Effector memory CD8-positive, alpha-beta T cell (primary cell): ENCODE measurements around the gene CABP1.
A peak's percentile ranks its signal among the peaks of the same experiment; 100 is the strongest.

ENCODE experiments used
- ATAC-seq: fragments of 150-1000 bp; cut with Tn5 transposase; replicated peaks from 2 replicates; pipeline ENCODE4 v1.10.0; 2021; ENCODE audit warnings: mild to moderate bottlenecking, moderate library complexity
- DNase-seq, 3 experiments: peaks; one replicate each; pipeline ENCODE4 v3.0.0; 2021
- H3K27ac Mint-ChIP-seq, 2 donors: one replicate each; pipeline ENCODE4 v1.8.0; 2022; ENCODE audit warnings: mild to moderate bottlenecking in 2 of 2, mixed read lengths in 2 of 2, moderate library complexity in 2 of 2
- H3K27me3 Mint-ChIP-seq, 2 donors: one replicate each; pipeline ENCODE4 v1.8.0; 2022; ENCODE audit warnings: mixed read lengths in 2 of 2
- H3K36me3 Mint-ChIP-seq: one replicate; pipeline ENCODE4 v1.8.0; 2022; ENCODE audit warnings: mild to moderate bottlenecking, moderate library complexity, mixed read lengths; ENCODE audit not compliant: insufficient read depth
- H3K4me1 Mint-ChIP-seq, 2 donors: one replicate each; pipeline ENCODE4 v1.8.0; 2022; ENCODE audit warnings: low read depth in 2 of 2, mixed read lengths in 2 of 2
- H3K4me3 Mint-ChIP-seq, 2 donors: one replicate each; pipeline ENCODE4 v1.8.0; 2022; ENCODE audit warnings: mild to moderate bottlenecking in 2 of 2, mixed read lengths in 2 of 2, moderate library complexity in 2 of 2
- H3K9me3 Mint-ChIP-seq, 2 donors: one replicate each; pipeline ENCODE4 v1.8.0; 2022; ENCODE audit warnings: mixed read lengths in 2 of 2

Gene CABP1

GRCh38 chr12:120699553-120699952 is 59.1 kb downstream of the CABP1 start:
- ATAC-seq = no peak
- Mint-ChIP-seq H3K4me1 (peaks cover 0 to 6% of the 10 kb centered on the region in 2 donors), H3K36me3 (peaks cover 28% of the 10 kb centered on the region), H3K27ac (peak overlapping the region in 1 of 2 donors; percentile 70), H3K4me3 (no peak overlapping the region), H3K9me3 (no peaks in the 10 kb centered on the region), H3K27me3 (no peaks in the 10 kb centered on the region)
- no peak for DNase-seq

- ATAC-seq = no peak
Measured at GRCh38 chr12:120700886-120701285, 60.5 kb downstream of the CABP1 start.

GRCh38 chr12:120702637-120703036 is 62.2 kb downstream of the CABP1 start:
- no peaks in the 10 kb centered on the region for H3K4me1 Mint-ChIP-seq
- H3K4me3 Mint-ChIP-seq = no peak overlapping the region
- ATAC-seq (no peak), DNase-seq (no peak)
- no peaks in the 10 kb centered on the region for H3K9me3 Mint-ChIP-seq
- H3K27me3 Mint-ChIP-seq = no peaks in the 10 kb centered on the region
- H3K27ac Mint-ChIP-seq = no peak overlapping the region
- peaks cover 22% of the 10 kb centered on the region for H3K36me3 Mint-ChIP-seq

More at GRCh38 chr12:120700886-120701285, 60.5 kb downstream of the CABP1 start:
- Mint-ChIP-seq H3K9me3 (no peaks in the 10 kb centered on the region), H3K27me3 (no peaks in the 10 kb centered on the region), H3K27ac (peak overlapping the region in 1 of 2 donors; percentile 70), H3K4me1 (peaks cover 0 to 3% of the 10 kb centered on the region in 2 donors), H3K4me3 (no peak overlapping the region), H3K36me3 (peaks cover 28% of the 10 kb centered on the region)
- no peak for DNase-seq

- H3K27ac Mint-ChIP-seq = no peak overlapping the region
Measured at GRCh38 chr12:120703311-120703942, 63.0 kb downstream of the CABP1 start.

GRCh38 chr12:120705618-120706017 is 65.2 kb downstream of the CABP1 start:
- Mint-ChIP-seq H3K36me3 (peaks cover 6% of the 10 kb centered on the region), H3K4me1 (peaks cover 6 to 13% of the 10 kb centered on the region in 2 donors), H3K9me3 (no peaks in the 10 kb centered on the region), H3K27ac (no peak overlapping the region), H3K27me3 (no peaks in the 10 kb centered on the region), H3K4me3 (no peak overlapping the region)
- no peak for ATAC-seq
- DNase-seq = no peak

More at GRCh38 chr12:120703311-120703942, 63.0 kb downstream of the CABP1 start:
- no peak for DNase-seq
- Mint-ChIP-seq H3K4me3 (no peak overlapping the region), H3K27me3 (no peaks in the 10 kb centered on the region), H3K9me3 (no peaks in the 10 kb centered on the region), H3K36me3 (peaks cover 22% of the 10 kb centered on the region), H3K4me1 (peaks cover 0 to 3% of the 10 kb centered on the region in 2 donors)
- ATAC-seq = no peak

GRCh38 chr12:120706029-120706428 is 65.6 kb downstream of the CABP1 start:
- no peaks in the 10 kb centered on the region for H3K27me3 Mint-ChIP-seq
- H3K27ac Mint-ChIP-seq = no peak overlapping the region
- no peak for DNase-seq
- ATAC-seq = no peak
- H3K36me3 Mint-ChIP-seq = peaks cover 1% of the 10 kb centered on the region
- H3K9me3 Mint-ChIP-seq = no peaks in the 10 kb centered on the region
- H3K4me1 Mint-ChIP-seq = peaks cover 7 to 13% of the 10 kb centered on the region in 2 donors
- no peak overlapping the region for H3K4me3 Mint-ChIP-seq

- DNase-seq = no peak
- Mint-ChIP-seq H3K36me3 (no peaks in the 10 kb centered on the region), H3K4me1 (peaks cover 24 to 28% of the 10 kb centered on the region in 2 donors), H3K9me3 (no peaks in the 10 kb centered on the region), H3K27ac (peak overlapping the region in 1 of 2 donors; percentile 23), H3K4me3 (no peak overlapping the region), H3K27me3 (no peaks in the 10 kb centered on the region)
- peak; percentile 62 for ATAC-seq
Measured at GRCh38 chr12:120708651-120709050, 68.2 kb downstream of the CABP1 start.

- Mint-ChIP-seq H3K27me3 (no peaks in the 10 kb centered on the region), H3K4me3 (peak within 1 kb of the TSS; percentile 90), H3K27ac (peak within 1 kb of the TSS; percentile 90 to 91), H3K9me3 (no peaks in the 10 kb centered on the region), H3K4me1 (peaks cover 29 to 33% of the 10 kb centered on the region in 2 donors), H3K36me3 (peaks cover 2% of the 10 kb centered on the region)
- DNase-seq (peak; percentile 60 to 63 (median 60)), ATAC-seq (peak; percentile 81)
Measured at GRCh38 chr12:120710031-120710804, 69.8 kb downstream of the CABP1 start, which contains the start of gene UNC119B. TSS of gene UNC119B (plus strand) at chr12:120710458. CDS start at chr12:120710475, 17 bp downstream.

- H3K27ac Mint-ChIP-seq = peak overlapping the region; percentile 90 to 91
- DNase-seq = no peak
Measured at GRCh38 chr12:120710805-120711296, 70.4 kb downstream of the CABP1 start.

GRCh38 chr12:120711411-120711810 is 71.0 kb downstream of the CABP1 start:
- Mint-ChIP-seq H3K27ac (peak overlapping the region; percentile 90 to 91), H3K4me1 (peaks cover 29 to 33% of the 10 kb centered on the region in 2 donors), H3K36me3 (peaks cover 9% of the 10 kb centered on the region), H3K9me3 (no peaks in the 10 kb centered on the region), H3K27me3 (no peaks in the 10 kb centered on the region), H3K4me3 (peak overlapping the region; percentile 90)
- DNase-seq = no peak
- no peak for ATAC-seq

More at GRCh38 chr12:120710805-120711296, 70.4 kb downstream of the CABP1 start:
- peak; percentile 22 for ATAC-seq
- peak overlapping the region; percentile 90 for H3K4me3 Mint-ChIP-seq
- peaks cover 7% of the 10 kb centered on the region for H3K36me3 Mint-ChIP-seq
- H3K9me3 Mint-ChIP-seq = no peaks in the 10 kb centered on the region
- no peaks in the 10 kb centered on the region for H3K27me3 Mint-ChIP-seq
- H3K4me1 Mint-ChIP-seq = peaks cover 29 to 33% of the 10 kb centered on the region in 2 donors

- ATAC-seq (no peak), DNase-seq (no peak)
- Mint-ChIP-seq H3K27ac (peak overlapping the region in 1 of 2 donors; percentile 91), H3K27me3 (no peaks in the 10 kb centered on the region), H3K4me1 (peaks cover 29 to 33% of the 10 kb centered on the region in 2 donors), H3K36me3 (peaks cover 12% of the 10 kb centered on the region), H3K4me3 (peak overlapping the region in 1 of 2 donors; percentile 90), H3K9me3 (no peaks in the 10 kb centered on the region)
Measured at GRCh38 chr12:120712610-120713009, 72.2 kb downstream of the CABP1 start.

- no peaks in the 10 kb centered on the region for H3K27me3 Mint-ChIP-seq
- DNase-seq (peak; percentile 76 to 80 (median 78)), ATAC-seq (peak; percentile 67)
- no peak overlapping the region for H3K27ac Mint-ChIP-seq
- no peak overlapping the region for H3K4me3 Mint-ChIP-seq
- peaks cover 29 to 31% of the 10 kb centered on the region in 2 donors for H3K4me1 Mint-ChIP-seq
- no peaks in the 10 kb centered on the region for H3K9me3 Mint-ChIP-seq
- H3K36me3 Mint-ChIP-seq = peaks cover 24% of the 10 kb centered on the region
Measured at GRCh38 chr12:120713861-120714482, 73.5 kb downstream of the CABP1 start.
